ENCODE data around the gene TMCO4.

- no peak for TF ChIP-seq MAX (IDR thresholded peaks at IDR 0.05)
- TF ChIP-seq NFIC (IDR thresholded peaks at IDR 0.05), result no peak
Observed at GRCh38 chr1:19831441-19831840, 31.7 kb upstream of the TMCO4 start.
